ENCODE data around the gene TTC36.
"Not testable (repeated sequence)": the region's sequence is repeated elsewhere in the genome, so short reads cannot be mapped to it uniquely, and the experiment has no call there.

Gene TTC36, protein sequence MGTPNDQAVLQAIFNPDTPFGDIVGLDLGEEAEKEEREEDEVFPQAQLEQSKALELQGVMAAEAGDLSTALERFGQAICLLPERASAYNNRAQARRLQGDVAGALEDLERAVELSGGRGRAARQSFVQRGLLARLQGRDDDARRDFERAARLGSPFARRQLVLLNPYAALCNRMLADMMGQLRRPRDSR

GRCh38 chr11:118527109-118527508, at the start of gene TTC36:
TSS of gene TTC36 (plus strand) at chr11:118527474. CDS start at chr11:118527495, 21 bp downstream.
- no peak for DNase-seq (ENCODE audit: low read depth)
- no peak within 1 kb of the TSS for H3K4me3 ChIP-seq (ENCODE audit: control insufficient read depth, low read depth, low read length)
- no peak for TF ChIP-seq CTCF (conservative IDR thresholded peaks at IDR 0.05; ENCODE audit: control insufficient read depth, insufficient read depth, low read depth, low read length)

GRCh38 chr11:118481238-118481637, 46.0 kb upstream of the TTC36 start:
- H3K4me3 ChIP-seq (ENCODE audit: control insufficient read depth, low read depth, low read length): not testable (repeated sequence)

DNA sequence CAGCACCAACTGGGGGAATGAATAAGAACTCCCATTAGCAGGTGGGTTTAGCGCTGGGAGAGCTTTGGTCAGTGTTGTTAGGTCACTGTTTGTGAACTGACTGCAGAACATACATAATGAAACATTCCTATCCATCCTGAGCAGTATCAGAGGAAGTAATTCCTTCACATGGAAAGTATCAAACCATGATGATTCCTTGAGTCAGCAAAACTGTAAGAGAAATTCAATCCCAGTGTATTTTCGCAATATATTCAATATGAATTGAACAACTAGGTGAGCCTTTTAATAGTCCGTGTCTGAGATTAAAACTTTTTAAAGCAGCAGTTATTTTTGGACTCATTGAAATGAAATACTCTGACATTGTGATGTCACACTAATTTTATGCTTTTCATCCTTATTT, 42.9 kb upstream of the TTC36 start:
- no peak for TF ChIP-seq CTCF (conservative IDR thresholded peaks at IDR 0.05; ENCODE audit: control insufficient read depth, insufficient read depth, low read depth, low read length)
- no peak for DNase-seq (ENCODE audit: low read depth)

More at GRCh38 chr11:118481238-118481637, 46.0 kb upstream of the TTC36 start:
- DNase-seq (ENCODE audit: low read depth): not testable (repeated sequence)

DNA sequence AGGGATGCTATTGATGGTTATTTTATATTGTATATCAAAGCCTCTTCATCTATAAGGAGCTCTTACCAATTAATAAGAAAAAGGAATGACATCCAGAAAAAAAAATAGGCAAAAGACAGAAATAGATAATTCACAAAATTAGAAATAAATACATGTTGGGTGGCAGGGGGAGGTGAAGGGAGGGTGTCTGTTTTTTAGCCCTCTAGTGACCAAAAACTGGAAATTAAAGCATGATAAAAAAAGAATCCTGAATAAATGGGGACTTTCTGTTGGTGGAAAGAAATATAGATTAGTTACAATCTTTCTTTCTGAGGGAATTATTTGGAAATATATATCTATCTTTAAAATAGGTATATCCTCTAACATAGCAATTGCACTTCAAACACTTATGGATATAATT, 42.0 kb upstream of the TTC36 start:
- no peak overlapping the region for H3K4me3 ChIP-seq (ENCODE audit: control insufficient read depth, low read depth, low read length)
- no peak for DNase-seq (ENCODE audit: low read depth)
- TF ChIP-seq CTCF (conservative IDR thresholded peaks at IDR 0.05; ENCODE audit: control insufficient read depth, insufficient read depth, low read depth, low read length): peak; percentile 25

More for the DNA sequence above, 42.9 kb upstream of the TTC36 start:
- no peak overlapping the region for H3K4me3 ChIP-seq (ENCODE audit: control insufficient read depth, low read depth, low read length)

- TF ChIP-seq CTCF (conservative IDR thresholded peaks at IDR 0.05; ENCODE audit: control insufficient read depth, insufficient read depth, low read depth, low read length): peak; percentile 87
- peak; percentile 82 for DNase-seq (ENCODE audit: low read depth)
- no peak overlapping the region for H3K4me3 ChIP-seq (ENCODE audit: control insufficient read depth, low read depth, low read length)
Observed at GRCh38 chr11:118488480-118489109, 38.7 kb upstream of the TTC36 start.

- DNase-seq (ENCODE audit: low read depth): no peak
- H3K4me3 ChIP-seq (ENCODE audit: control insufficient read depth, low read depth, low read length): no peak overlapping the region
- TF ChIP-seq CTCF (conservative IDR thresholded peaks at IDR 0.05; ENCODE audit: control insufficient read depth, insufficient read depth, low read depth, low read length): no peak
Observed at GRCh38 chr11:118491041-118491440, 36.2 kb upstream of the TTC36 start.

- no peak overlapping the region for H3K4me3 ChIP-seq (ENCODE audit: control insufficient read depth, low read depth, low read length)
- peak; percentile 62 for DNase-seq (ENCODE audit: low read depth)
- TF ChIP-seq CTCF (conservative IDR thresholded peaks at IDR 0.05; ENCODE audit: control insufficient read depth, insufficient read depth, low read depth, low read length): no peak
Observed at GRCh38 chr11:118497831-118498230, 29.4 kb upstream of the TTC36 start.

Data from fibroblast of mammary gland (primary cell).